ENCODE data around the gene C17orf113.

C17orf113 gene

GRCh38 chr17:42094375-42095069, 44.1 kb upstream of the C17orf113 start:
- no peak overlapping the region for H3K27ac ChIP-seq
- no peak for DNase-seq
- no peaks in the 10 kb centered on the region for H3K9me3 ChIP-seq (ENCODE audit: severe bottlenecking)
- no peak for TF ChIP-seq CTCF (IDR thresholded peaks at IDR 0.05; ENCODE audit: low read depth, low read length)
- H3K4me3 ChIP-seq (ENCODE audit: low read depth, low read length): no peak overlapping the region
- H3K27me3 ChIP-seq (ENCODE audit: insufficient read depth, low read depth, severe bottlenecking): peaks cover 4% of the 10 kb centered on the region
- H3K36me3 ChIP-seq: no peaks in the 10 kb centered on the region

- no peak for DNase-seq
- H3K4me3 ChIP-seq (ENCODE audit: low read depth, low read length): no peak overlapping the region
- no peaks in the 10 kb centered on the region for H3K36me3 ChIP-seq
- peaks cover 3% of the 10 kb centered on the region for H3K27me3 ChIP-seq (ENCODE audit: insufficient read depth, low read depth, severe bottlenecking)
- no peaks in the 10 kb centered on the region for H3K9me3 ChIP-seq (ENCODE audit: severe bottlenecking)
- H3K27ac ChIP-seq: no peak overlapping the region
- TF ChIP-seq CTCF (IDR thresholded peaks at IDR 0.05; ENCODE audit: low read depth, low read length): no peak
These were observed 42.5 kb upstream of the C17orf113 start for GRCh38 chr17:42092939-42093338.

GRCh38 chr17:42090964-42091790, 40.8 kb upstream of the C17orf113 start:
- no peak for DNase-seq
- no peaks in the 10 kb centered on the region for H3K36me3 ChIP-seq
- no peak overlapping the region for H3K27ac ChIP-seq
- no peak for TF ChIP-seq CTCF (IDR thresholded peaks at IDR 0.05; ENCODE audit: low read depth, low read length)
- H3K4me3 ChIP-seq (ENCODE audit: low read depth, low read length): no peak overlapping the region
- H3K27me3 ChIP-seq (ENCODE audit: insufficient read depth, low read depth, severe bottlenecking): no peaks in the 10 kb centered on the region
- no peaks in the 10 kb centered on the region for H3K9me3 ChIP-seq (ENCODE audit: severe bottlenecking)

GRCh38 chr17:42088736-42089135, 38.3 kb upstream of the C17orf113 start:
- no peak for TF ChIP-seq CTCF (IDR thresholded peaks at IDR 0.05; ENCODE audit: low read depth, low read length)
- no peaks in the 10 kb centered on the region for H3K9me3 ChIP-seq (ENCODE audit: severe bottlenecking)
- no peak for DNase-seq
- H3K27ac ChIP-seq: no peak overlapping the region
- no peaks in the 10 kb centered on the region for H3K27me3 ChIP-seq (ENCODE audit: insufficient read depth, low read depth, severe bottlenecking)
- no peaks in the 10 kb centered on the region for H3K36me3 ChIP-seq
- H3K4me3 ChIP-seq (ENCODE audit: low read depth, low read length): no peak overlapping the region

- no peak overlapping the region for H3K4me3 ChIP-seq (ENCODE audit: low read depth, low read length)
- H3K9me3 ChIP-seq (ENCODE audit: severe bottlenecking): no peaks in the 10 kb centered on the region
- no peak for TF ChIP-seq CTCF (IDR thresholded peaks at IDR 0.05; ENCODE audit: low read depth, low read length)
- H3K27me3 ChIP-seq (ENCODE audit: insufficient read depth, low read depth, severe bottlenecking): no peaks in the 10 kb centered on the region
- no peak for DNase-seq
- H3K36me3 ChIP-seq: no peaks in the 10 kb centered on the region
- H3K27ac ChIP-seq: no peak overlapping the region
These were observed 37.6 kb upstream of the C17orf113 start for GRCh38 chr17:42087736-42088705.

All from WERI-Rb-1 (cell line).